GM12865 (cell line): ENCODE measurements around the gene SOX10.

Source experiments
- DNase-seq: peaks from one replicate; pipeline ENCODE4 v3.0.0; 2010; ENCODE audit warnings: low read depth
- H3K4me3 ChIP-seq: 2 replicates; pipeline ENCODE4 v1.5.1; 2011; ENCODE audit warnings: mild to moderate bottlenecking, low read depth, low read length, control low read depth
- TF ChIP-seq, protein P1 (sequence below): IDR thresholded peaks from 2 replicates; pipeline ENCODE4 v1.5.1; 2011; ENCODE audit warnings: low read length, control low read depth, low read depth, inconsistent platforms; ENCODE audit not compliant: insufficient read depth; ENCODE audit errors: missing control alignments

SOX10 gene

DNA sequence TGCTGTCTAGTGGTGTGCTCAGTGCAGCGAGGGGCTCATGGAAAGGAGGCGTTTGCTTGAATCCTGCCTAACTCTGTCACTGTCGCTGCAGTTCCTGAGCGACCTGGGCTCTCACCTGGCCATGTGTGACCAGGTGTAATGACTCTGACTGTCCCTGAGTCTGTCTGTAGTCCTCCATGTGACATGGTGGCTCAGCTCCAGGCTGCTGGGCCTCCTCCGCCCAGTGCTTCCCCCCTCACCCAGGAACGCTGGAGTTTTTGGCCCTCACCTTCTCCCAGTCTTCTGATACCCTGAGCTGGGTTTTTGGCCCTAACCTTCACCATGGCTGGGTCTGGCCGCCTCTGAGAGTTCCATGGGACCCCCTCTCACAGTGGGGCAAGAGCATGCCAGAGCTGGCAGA, 58.0 kb downstream of the SOX10 start:
- no peak for DNase-seq
- H3K4me3 ChIP-seq: no peak overlapping the region
- TF ChIP-seq, protein P1, sequence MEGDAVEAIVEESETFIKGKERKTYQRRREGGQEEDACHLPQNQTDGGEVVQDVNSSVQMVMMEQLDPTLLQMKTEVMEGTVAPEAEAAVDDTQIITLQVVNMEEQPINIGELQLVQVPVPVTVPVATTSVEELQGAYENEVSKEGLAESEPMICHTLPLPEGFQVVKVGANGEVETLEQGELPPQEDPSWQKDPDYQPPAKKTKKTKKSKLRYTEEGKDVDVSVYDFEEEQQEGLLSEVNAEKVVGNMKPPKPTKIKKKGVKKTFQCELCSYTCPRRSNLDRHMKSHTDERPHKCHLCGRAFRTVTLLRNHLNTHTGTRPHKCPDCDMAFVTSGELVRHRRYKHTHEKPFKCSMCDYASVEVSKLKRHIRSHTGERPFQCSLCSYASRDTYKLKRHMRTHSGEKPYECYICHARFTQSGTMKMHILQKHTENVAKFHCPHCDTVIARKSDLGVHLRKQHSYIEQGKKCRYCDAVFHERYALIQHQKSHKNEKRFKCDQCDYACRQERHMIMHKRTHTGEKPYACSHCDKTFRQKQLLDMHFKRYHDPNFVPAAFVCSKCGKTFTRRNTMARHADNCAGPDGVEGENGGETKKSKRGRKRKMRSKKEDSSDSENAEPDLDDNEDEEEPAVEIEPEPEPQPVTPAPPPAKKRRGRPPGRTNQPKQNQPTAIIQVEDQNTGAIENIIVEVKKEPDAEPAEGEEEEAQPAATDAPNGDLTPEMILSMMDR: no peak

DNA sequence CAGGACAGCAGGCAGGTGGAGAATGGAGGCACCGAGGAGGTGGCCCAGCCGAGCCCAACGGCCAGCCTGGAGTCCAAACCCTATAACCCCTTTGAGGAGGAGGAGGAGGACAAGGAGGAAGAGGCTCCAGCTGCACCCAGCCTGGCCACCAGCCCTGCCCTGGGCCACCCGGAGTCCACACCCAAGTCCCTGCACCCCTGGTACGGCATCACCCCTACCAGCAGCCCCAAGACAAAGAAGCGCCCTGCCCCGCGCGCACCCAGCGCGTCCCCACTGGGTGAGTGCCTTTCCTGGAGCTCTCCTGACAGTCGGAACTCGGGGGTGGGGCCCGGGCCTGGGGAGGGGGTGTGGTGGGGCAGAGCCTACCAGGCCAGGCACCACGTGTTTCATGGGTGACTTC, 58.6 kb downstream of the SOX10 start:
- H3K4me3 ChIP-seq: no peak overlapping the region
- no peak for DNase-seq
- TF ChIP-seq, protein P1: no peak

DNA sequence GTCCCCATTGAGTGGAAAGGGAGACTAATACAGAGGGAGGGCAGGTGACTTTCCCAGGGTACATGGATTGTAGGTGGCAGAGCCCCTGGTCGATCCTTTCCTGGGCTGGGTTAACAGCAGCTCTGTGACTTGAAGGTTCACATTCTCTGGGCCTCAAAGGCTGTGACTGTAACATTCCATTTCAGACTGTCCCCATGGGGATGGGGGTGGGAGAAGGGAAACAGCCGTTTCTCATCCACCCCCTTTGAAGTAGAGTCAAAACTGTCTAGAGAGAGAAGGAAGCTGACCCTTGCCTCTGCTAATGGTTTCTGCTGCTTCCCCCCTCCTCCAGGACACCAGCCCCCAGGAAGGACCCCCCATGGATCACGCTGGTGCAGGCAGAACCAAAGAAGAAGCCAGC, 59.0 kb downstream of the SOX10 start:
- H3K4me3 ChIP-seq: no peak overlapping the region
- TF ChIP-seq, protein P1: no peak
- no peak for DNase-seq

DNA sequence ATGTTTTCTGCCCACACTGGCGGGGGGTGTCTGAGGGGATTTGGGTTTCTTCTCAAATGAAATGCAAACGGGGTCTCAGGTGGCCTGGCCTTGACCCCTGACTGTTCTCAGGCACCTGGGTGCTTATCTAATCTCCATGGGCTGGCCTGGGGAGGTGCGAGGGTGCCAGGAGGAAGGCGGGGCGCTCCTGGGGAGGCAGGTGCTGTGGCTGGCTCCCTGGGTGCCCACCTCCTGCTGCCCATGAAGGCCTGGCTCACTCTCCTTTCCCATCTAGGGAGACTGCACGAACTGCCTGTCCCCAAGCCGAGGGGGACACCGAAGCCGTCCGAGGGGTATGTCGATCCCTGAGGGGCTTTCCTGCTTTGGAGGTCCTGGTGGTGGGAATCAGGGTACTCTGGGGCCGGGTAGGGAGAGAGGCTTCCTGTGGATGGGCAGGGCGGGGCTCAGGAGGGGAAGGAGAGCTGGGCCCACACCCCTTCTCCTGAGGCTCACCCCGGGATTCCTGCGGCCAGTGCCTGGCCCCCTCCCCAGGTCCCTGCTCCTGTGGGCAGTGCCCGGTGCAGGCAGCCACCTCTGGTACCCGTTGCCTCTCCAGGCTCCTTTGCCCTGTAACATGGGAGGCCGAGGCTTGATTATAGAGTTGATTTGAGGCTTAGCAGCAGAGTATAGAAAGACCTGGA, 59.8 kb downstream of the SOX10 start:
- no peak overlapping the region for H3K4me3 ChIP-seq
- TF ChIP-seq, protein P1: no peak
- DNase-seq: no peak

DNA sequence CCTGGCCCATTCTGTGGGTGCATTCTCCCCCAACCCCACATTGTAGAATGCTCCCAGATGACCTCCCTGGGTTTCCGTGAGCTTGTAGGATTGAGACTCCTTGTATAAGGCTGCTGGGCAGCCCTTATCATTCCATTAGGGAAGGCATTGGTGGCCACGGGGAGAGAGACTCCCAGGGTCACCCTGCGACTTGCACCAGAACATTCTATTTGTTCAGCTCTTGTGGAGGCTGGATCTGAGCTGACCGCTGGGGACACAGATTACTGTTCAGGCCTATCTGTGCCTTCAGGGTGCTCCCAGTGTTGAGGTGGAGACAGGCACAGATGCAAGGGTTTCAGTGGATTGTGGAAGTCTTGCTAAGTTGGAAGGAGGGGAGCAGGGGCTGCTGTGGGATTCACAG, 60.4 kb downstream of the SOX10 start:
- DNase-seq: no peak
- no peak overlapping the region for H3K4me3 ChIP-seq
- TF ChIP-seq, protein P1: no peak
